Gastroesophageal sphincter (tissue), 3 donors: ENCODE results near the gene IMMP2L.

Experiments
- CTCF ChIP-seq, 4 experiments: fragments of 200-600 bp in 2 of 4; fragments of 450-650 bp in 2 of 4; sonication (generic) in 1 of 4; IDR thresholded peaks; one replicate each; pipeline ENCODE4 v1.5.1; 2017 to 2019; ENCODE audit warnings: antibody characterized with exemption in 4 of 4, mild to moderate bottlenecking in 2 of 4, moderate library complexity in 2 of 4
- POLR2A ChIP-seq, 2 donors: fragments of 450-650 bp; IDR thresholded peaks; one replicate each; pipeline ENCODE4 v1.6.1; 2017; ENCODE audit warnings: antibody characterized with exemption in 2 of 2, mild to moderate bottlenecking in 2 of 2, moderate library complexity in 1 of 2
- POLR2AphosphoS5 ChIP-seq: sonication (generic); formaldehyde crosslinking; IDR thresholded peaks from one replicate; pipeline ENCODE4 v1.6.1; 2017; ENCODE audit warnings: antibody characterized with exemption

GRCh38 chr7:111282626-111283025 lies 279.7 kb downstream of the IMMP2L start:
- TF ChIP-seq POLR2A (IDR thresholded peaks at IDR 0.05), result no peak
- TF ChIP-seq POLR2AphosphoS5, result no peak
- no peak for TF ChIP-seq CTCF (IDR thresholded peaks at IDR 0.05)
